H1 (cell line): Measurements from ENCODE around the gene KRTAP12-3. TPM values are rescaled to one million over a fixed set of nuclear protein-coding genes. Genes with fewer than 3 reads are reported as not detected.

Experiments
- CTCF ChIA-PET: fragments of 300-600 bp; sonication (Branson Sonifier 250); formaldehyde crosslinking; loops from one replicate; lab custom pipeline; 2021; ENCODE audit not compliant: partially characterized antibody; lab: Charles Lee
- POLR2A ChIA-PET: fragments of 300-600 bp; sonication (Branson Sonifier 250); formaldehyde crosslinking; loops from one replicate; lab custom pipeline; 2021; ENCODE audit warnings: inconsistent platforms; ENCODE audit not compliant: partially characterized antibody; lab: Charles Lee
- DNase-seq, 2 experiments: peaks; one replicate each; pipeline versions ENCODE4 v3.0.0 to v3.0.0-alpha.2; 2010 to 2022; ENCODE audit warnings: low spot score in 2 of 2, low read depth in 1 of 2, mixed read lengths in 1 of 2
- FAIRE-seq: peaks from 2 replicates; lab custom pipeline; 2011; peaks lifted over from hg19 to GRCh38; lab: Jason Lieb, UNC
- H2AFZ ChIP-seq: 2 replicates; pipeline ENCODE4 v1.8.1; 2012; ENCODE audit warnings: low read length, inconsistent platforms
- H2AK5ac ChIP-seq: 2 replicates; pipeline ENCODE4 v1.6.1; 2013; ENCODE audit warnings: low read depth, low read length
- H2BK120ac ChIP-seq: replicated peaks from 2 replicates; pipeline ENCODE3; 2013; ENCODE audit warnings: low read depth, low read length, inconsistent platforms
- H2BK12ac ChIP-seq: 2 replicates; pipeline ENCODE4 v1.6.1; 2013; ENCODE audit warnings: low read depth, low read length
- H2BK15ac ChIP-seq: 2 replicates; pipeline ENCODE4 v1.6.1; 2013; ENCODE audit warnings: low read length
- H2BK20ac ChIP-seq: 2 replicates; pipeline ENCODE4 v1.6.1; 2013; ENCODE audit warnings: low read length
- H2BK5ac ChIP-seq: 2 replicates; pipeline ENCODE4 v1.6.1; 2013; ENCODE audit warnings: low read depth, low read length
- H3K14ac ChIP-seq: 2 replicates; pipeline ENCODE4 v1.6.1; 2013; ENCODE audit warnings: inconsistent platforms; ENCODE audit not compliant: insufficient read length
- H3K18ac ChIP-seq: 2 replicates; pipeline ENCODE4 v1.6.1; 2013; ENCODE audit warnings: low read length; ENCODE audit errors: extremely low read depth
- H3K23ac ChIP-seq: 2 replicates; pipeline ENCODE4 v1.6.1; 2013; ENCODE audit warnings: inconsistent platforms; ENCODE audit not compliant: insufficient read length
- H3K23me2 ChIP-seq: 2 replicates; pipeline ENCODE4 v1.6.1; 2013; ENCODE audit warnings: low read depth, low read length
- H3K27ac ChIP-seq: 2 replicates; pipeline ENCODE4 v1.6.1; 2011; ENCODE audit warnings: low read depth, low read length, inconsistent platforms
- H3K27me3 ChIP-seq, 4 experiments: replicated peaks in 1 of 4; 1 replicate in 1 of 4; 2 replicates in 3 of 4; pipeline versions ENCODE4 v1.6.1 to v1.8.1; 2011 to 2013; ENCODE audit warnings: low read length in 3 of 4, mild to moderate bottlenecking in 3 of 4, inconsistent platforms in 2 of 4, mixed read lengths in 2 of 4, moderate library complexity in 1 of 4; ENCODE audit not compliant: control insufficient read depth in 3 of 4, insufficient read depth in 3 of 4; ENCODE audit errors: extremely low read depth in 1 of 4
- H3K36me3 ChIP-seq, 4 experiments: 2 replicates each; pipeline versions ENCODE4 v1.6.1 to v1.8.1; 2011 to 2013; ENCODE audit warnings: mild to moderate bottlenecking in 4 of 4, low read length in 3 of 4, moderate library complexity in 2 of 4, control low read depth in 1 of 4, inconsistent platforms in 1 of 4; ENCODE audit not compliant: insufficient read depth in 4 of 4, control insufficient read depth in 2 of 4
- H3K4ac ChIP-seq: replicated peaks from 2 replicates; pipeline ENCODE3; 2013; ENCODE audit warnings: low read length, low read depth, mixed read lengths, inconsistent platforms; ENCODE audit not compliant: insufficient read length
- H3K4me1 ChIP-seq, 4 experiments: replicated peaks in 1 of 4; 1 replicate in 1 of 4; 2 replicates in 3 of 4; pipeline versions ENCODE4 v1.6.1 to v1.8.1; 2011 to 2013; ENCODE audit warnings: low read length in 3 of 4, inconsistent platforms in 2 of 4, mixed read lengths in 1 of 4; ENCODE audit not compliant: insufficient read depth in 4 of 4, control insufficient read depth in 3 of 4
- H3K4me2 ChIP-seq, 2 experiments: 2 replicates each; pipeline versions ENCODE4 v1.6.1 to v1.8.1; 2011 to 2013; ENCODE audit warnings: low read depth in 2 of 2, low read length in 2 of 2, control low read depth in 1 of 2, inconsistent platforms in 1 of 2, mild to moderate bottlenecking in 1 of 2; ENCODE audit not compliant: insufficient read depth in 1 of 2
- H3K4me3 ChIP-seq, 4 experiments: fragments of 200-600, 300-600 bp in 1 of 4; sonication (generic), shearing (Covaris generic), sonication (Bioruptor Twin) in 1 of 4; 2 replicates each; pipeline versions ENCODE4 v1.5.1 to v1.8.1; 2011 to 2016; ENCODE audit warnings: low read length in 4 of 4, low read depth in 3 of 4, control low read depth in 2 of 4, inconsistent platforms in 2 of 4, mild to moderate bottlenecking in 2 of 4, mixed read lengths in 1 of 4, moderate library complexity in 1 of 4; ENCODE audit not compliant: insufficient read depth in 2 of 4; ENCODE audit errors: extremely low read depth in 1 of 4
- H3K56ac ChIP-seq: replicated peaks from 2 replicates; pipeline ENCODE3; 2013; ENCODE audit warnings: low read depth, mild to moderate bottlenecking, mixed read lengths, low read length, inconsistent platforms; ENCODE audit not compliant: insufficient read length
- H3K79me1 ChIP-seq: 2 replicates; pipeline ENCODE4 v1.6.1; 2013; ENCODE audit warnings: low read depth, low read length, control low read depth
- H3K79me2 ChIP-seq, 2 experiments: 2 replicates each; pipeline versions ENCODE4 v1.6.1 to v1.8.1; 2012 to 2013; ENCODE audit warnings: low read length in 2 of 2, mild to moderate bottlenecking in 2 of 2, inconsistent platforms in 1 of 2; ENCODE audit not compliant: insufficient read depth in 2 of 2, control insufficient read depth in 1 of 2
- H3K9ac ChIP-seq, 4 experiments: replicated peaks in 1 of 4; 1 replicate in 1 of 4; 2 replicates in 3 of 4; pipeline versions ENCODE4 v1.6.1 to v1.8.1; 2011 to 2013; ENCODE audit warnings: low read depth in 3 of 4, low read length in 3 of 4, control low read depth in 2 of 4, mild to moderate bottlenecking in 2 of 4, moderate library complexity in 2 of 4, inconsistent platforms in 1 of 4; ENCODE audit errors: extremely low read depth in 1 of 4
- H3K9me3 ChIP-seq, 2 experiments: 2 replicates each; pipeline versions ENCODE4 v1.6.1 to v1.8.1; 2012 to 2013; ENCODE audit warnings: mild to moderate bottlenecking in 2 of 2, moderate library complexity in 2 of 2, control low read depth in 1 of 2, inconsistent platforms in 1 of 2, low read depth in 1 of 2, low read length in 1 of 2, mixed read lengths in 1 of 2; ENCODE audit not compliant: insufficient read depth in 2 of 2
- H4K20me1 ChIP-seq, 2 experiments: replicated peaks in 1 of 2; 2 replicates each; pipeline versions ENCODE3 to v1.8.1; 2011 to 2013; ENCODE audit warnings: inconsistent platforms in 2 of 2, low read length in 2 of 2, mild to moderate bottlenecking in 1 of 2; ENCODE audit not compliant: insufficient read depth in 2 of 2, control insufficient read depth in 1 of 2
- H4K5ac ChIP-seq: 2 replicates; pipeline ENCODE4 v1.6.1; 2013; ENCODE audit warnings: low read length, low read depth, mixed read lengths, inconsistent platforms; ENCODE audit not compliant: insufficient read length
- H4K8ac ChIP-seq: 2 replicates; pipeline ENCODE4 v1.8.0; 2013; ENCODE audit warnings: mild to moderate bottlenecking, moderate library complexity, low read length, inconsistent platforms; ENCODE audit not compliant: insufficient read depth; ENCODE audit errors: extremely low read depth
- H4K91ac ChIP-seq: replicated peaks from 2 replicates; pipeline ENCODE3; 2013; ENCODE audit warnings: low read length, mixed read lengths, inconsistent platforms; ENCODE audit not compliant: insufficient read length
- CBX5 ChIP-seq: fragments of 300-800, 300-1000 bp; sonication (generic); IDR thresholded peaks from 2 replicates; pipeline ENCODE4 v1.7.1; 2016; ENCODE audit warnings: antibody characterized with exemption, low read length, low read depth
- CHD1 ChIP-seq: IDR thresholded peaks from 2 replicates; pipeline ENCODE4 v1.6.1; 2012; ENCODE audit warnings: low read depth, low read length, improper control_type of control experiment
- EZH2 ChIP-seq: fragments of 200-600 bp; sonication (generic); IDR thresholded peaks from 2 replicates; pipeline ENCODE4 v1.7.1; 2012; ENCODE audit warnings: low read depth, mild to moderate bottlenecking, moderate library complexity, low read length, inconsistent platforms; ENCODE audit not compliant: severe bottlenecking
- MAFK ChIP-seq: IDR thresholded peaks from 2 replicates; pipeline ENCODE4 v1.6.1; 2012; ENCODE audit warnings: low read depth, mild to moderate bottlenecking, improper control_type of control experiment, low read length
- SP4 ChIP-seq: IDR thresholded peaks from 2 replicates; pipeline ENCODE4 v1.6.1; 2012; ENCODE audit warnings: low read length, inconsistent platforms
- WGBS, 2 experiments: shearing (Covaris generic) in 1 of 2; methylation state at CpG; one replicate each; pipeline versions ENCODE4 v1.1.6 to v1.1.7; 2013 to 2015; ENCODE audit warnings: low lambda C conversion rate in 2 of 2, mixed read lengths in 2 of 2, inconsistent platforms in 1 of 2, low coverage in 1 of 2, missing lambda C conversion rate in 1 of 2; ENCODE audit not compliant: insufficient replicate concordance in 2 of 2, insufficient coverage in 1 of 2, insufficient read length in 1 of 2; ENCODE audit errors: extremely low coverage in 1 of 2, missing lambda C conversion rate in 1 of 2; 5-methylcytosine and 5-hydroxymethylcytosine counted together
- polyA plus RNA-seq, 7 experiments: library from polyadenylated mRNA; depleted of rRNA in 3 of 7; stranded (reverse) in 5 of 7; unstranded in 2 of 7; fragments of >200 nt in 5 of 7; fragments of 200-250 nt in 2 of 7; gene quantifications; 1 replicate in 5 of 7; 2 replicates in 1 of 7; 4 replicates in 1 of 7; pipeline versions ENCODE4 v1.2.1 to v1.2.3, GENCODE V29; 2011 to 2013; ENCODE audit warnings: missing spikeins in 2 of 7, mixed read lengths in 2 of 7
- total RNA-seq: library from RNA; stranded (reverse); fragmentation: NEBNext Ultra II Directional; extraction: Animal tissue kit (Norgen Biotek cat#: 25700); gene quantifications from 2 replicates; pipeline ENCODE4 v1.2.1, GENCODE V29; 2021

KRTAP12-3 gene
- total and polyA plus RNA-seq, 2 of the 8 experiments (the other 6 are each of a cell fraction or from before 2014, with no cell fraction given) = not detected

GRCh38 chr21:44611551-44611950, 46.2 kb upstream of the KRTAP12-3 start:
- Histone ChIP-seq H3K27ac (no peak overlapping the region), H3K4me1 (peaks cover 0 to 6% (median 1%) of the 10 kb centered on the region in 4 experiments; a peak in 3 of 7 replicates), H3K4ac (no peak overlapping the region), H3K79me1 (no peaks in the 10 kb centered on the region), H4K8ac (no peak overlapping the region), H2BK20ac (no peak overlapping the region), H3K18ac (no peak overlapping the region), H4K20me1 (peaks cover 0 to 1% of the 10 kb centered on the region in 2 experiments), H3K56ac (no peak overlapping the region), H3K79me2 (no peaks in the 10 kb centered on the region), H3K27me3 (no peaks in the 10 kb centered on the region), H3K4me3 (no peak overlapping the region), H2AFZ (no peak overlapping the region), H3K14ac (no peak overlapping the region), H2BK12ac (no peak overlapping the region), H4K5ac (no peak overlapping the region), H2BK15ac (no peak overlapping the region), H2BK120ac (no peak overlapping the region), H2AK5ac (no peak overlapping the region; the same call in 1 of the 2 replicates), H3K9ac (no peak overlapping the region), H3K4me2 (no peak overlapping the region), H3K23ac (no peak overlapping the region), H3K36me3 (no peaks in the 10 kb centered on the region; a peak in 1 of 8 replicates), H4K91ac (no peak overlapping the region), H3K9me3 (peaks cover 19 to 22% of the 10 kb centered on the region in 2 experiments), H3K23me2 (no peaks in the 10 kb centered on the region), H2BK5ac (no peak overlapping the region)
- FAIRE-seq (no peak), DNase-seq (no peak)
- ChIA-PET CTCF (interaction anchor here (1.5 kb wide), 1 partner anchor 85 kb away, joined by 3 read pairs; the partner anchor contains the start of gene KRTAP10-12), POLR2A (interaction anchor here (0.7 kb wide), 1 partner anchor 264 kb away, joined by 3 read pairs; no protein-coding TSS in a partner anchor)
- 92% methylated on average over 4 of the region's 4 CpGs; no CpG with 5 or more reads in 1 of the 2 experiments for WGBS, 2 experiments
- TF ChIP-seq MAFK = no peak
- no peak for TF ChIP-seq CHD1
- no peak for TF ChIP-seq CBX5
- TF ChIP-seq SP4 = no peak
- TF ChIP-seq EZH2 = no peak
